ENCODE results near the gene CYBB.

CYBB gene

GRCh38 chrX:37830371-37830770, 50.5 kb downstream of the CYBB start:
- TF ChIP-seq, protein P1, sequence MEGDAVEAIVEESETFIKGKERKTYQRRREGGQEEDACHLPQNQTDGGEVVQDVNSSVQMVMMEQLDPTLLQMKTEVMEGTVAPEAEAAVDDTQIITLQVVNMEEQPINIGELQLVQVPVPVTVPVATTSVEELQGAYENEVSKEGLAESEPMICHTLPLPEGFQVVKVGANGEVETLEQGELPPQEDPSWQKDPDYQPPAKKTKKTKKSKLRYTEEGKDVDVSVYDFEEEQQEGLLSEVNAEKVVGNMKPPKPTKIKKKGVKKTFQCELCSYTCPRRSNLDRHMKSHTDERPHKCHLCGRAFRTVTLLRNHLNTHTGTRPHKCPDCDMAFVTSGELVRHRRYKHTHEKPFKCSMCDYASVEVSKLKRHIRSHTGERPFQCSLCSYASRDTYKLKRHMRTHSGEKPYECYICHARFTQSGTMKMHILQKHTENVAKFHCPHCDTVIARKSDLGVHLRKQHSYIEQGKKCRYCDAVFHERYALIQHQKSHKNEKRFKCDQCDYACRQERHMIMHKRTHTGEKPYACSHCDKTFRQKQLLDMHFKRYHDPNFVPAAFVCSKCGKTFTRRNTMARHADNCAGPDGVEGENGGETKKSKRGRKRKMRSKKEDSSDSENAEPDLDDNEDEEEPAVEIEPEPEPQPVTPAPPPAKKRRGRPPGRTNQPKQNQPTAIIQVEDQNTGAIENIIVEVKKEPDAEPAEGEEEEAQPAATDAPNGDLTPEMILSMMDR (IDR thresholded peaks at IDR 0.05; ENCODE audit: low read depth, low read length, poor library complexity, severe bottlenecking) = no peak
- no peak for TF ChIP-seq EZH2phosphoT487 (IDR thresholded peaks at IDR 0.05; ENCODE audit: borderline replicate concordance, low read length)
- no peaks in the 10 kb centered on the region for H3K9me3 ChIP-seq (ENCODE audit: control insufficient read depth, insufficient read depth, low read length)

GRCh38 chrX:37834937-37835336, 55.1 kb downstream of the CYBB start:
- H3K9me3 ChIP-seq (ENCODE audit: control insufficient read depth, insufficient read depth, low read length) = no peaks in the 10 kb centered on the region
- H3K36me3 ChIP-seq (ENCODE audit: control insufficient read depth, low read length) = no peaks in the 10 kb centered on the region
- H3K27ac ChIP-seq (ENCODE audit: low read depth, low read length) = no peak overlapping the region
- no peaks in the 10 kb centered on the region for H3K79me2 ChIP-seq (ENCODE audit: control insufficient read depth, low read length)
- H3K4me1 ChIP-seq (ENCODE audit: control insufficient read depth, low read length) = peaks cover 1% of the 10 kb centered on the region; the same call in 1 of the 2 replicates
- no peaks in the 10 kb centered on the region for H3K27me3 ChIP-seq (ENCODE audit: control insufficient read depth, low read length)
- H3K9me2 ChIP-seq (replicated peaks; ENCODE audit: control insufficient read depth, low read length) = no peaks in the 10 kb centered on the region
- TF ChIP-seq, protein P1 (IDR thresholded peaks at IDR 0.05; ENCODE audit: low read depth, low read length, poor library complexity, severe bottlenecking) = no peak
- TF ChIP-seq EZH2phosphoT487 (IDR thresholded peaks at IDR 0.05; ENCODE audit: borderline replicate concordance, low read length) = no peak
- H3K4me3 ChIP-seq (ENCODE audit: low read length) = no peak overlapping the region
- H3K4me2 ChIP-seq (ENCODE audit: low read length) = no peak overlapping the region
- no peaks in the 10 kb centered on the region for H3F3A ChIP-seq (ENCODE audit: control insufficient read depth, insufficient read depth)
- no peaks in the 10 kb centered on the region for H4K20me1 ChIP-seq (ENCODE audit: control insufficient read depth, insufficient read depth, low read depth, low read length)

More at GRCh38 chrX:37830371-37830770, 50.5 kb downstream of the CYBB start:
- Histone ChIP-seq H3F3A (ENCODE audit: control insufficient read depth, insufficient read depth) (no peaks in the 10 kb centered on the region), H3K27me3 (ENCODE audit: control insufficient read depth, low read length) (no peaks in the 10 kb centered on the region), H3K4me1 (ENCODE audit: control insufficient read depth, low read length) (peaks cover 9% of the 10 kb centered on the region), H3K4me2 (ENCODE audit: low read length) (no peak overlapping the region), H3K79me2 (ENCODE audit: control insufficient read depth, low read length) (no peaks in the 10 kb centered on the region), H3K4me3 (ENCODE audit: low read length) (no peak overlapping the region), H4K20me1 (ENCODE audit: control insufficient read depth, insufficient read depth, low read depth, low read length) (no peaks in the 10 kb centered on the region), H3K27ac (ENCODE audit: low read depth, low read length) (no peak overlapping the region), H3K9me2 (replicated peaks; ENCODE audit: control insufficient read depth, low read length) (no peaks in the 10 kb centered on the region), H3K36me3 (ENCODE audit: control insufficient read depth, low read length) (no peaks in the 10 kb centered on the region)

DNA sequence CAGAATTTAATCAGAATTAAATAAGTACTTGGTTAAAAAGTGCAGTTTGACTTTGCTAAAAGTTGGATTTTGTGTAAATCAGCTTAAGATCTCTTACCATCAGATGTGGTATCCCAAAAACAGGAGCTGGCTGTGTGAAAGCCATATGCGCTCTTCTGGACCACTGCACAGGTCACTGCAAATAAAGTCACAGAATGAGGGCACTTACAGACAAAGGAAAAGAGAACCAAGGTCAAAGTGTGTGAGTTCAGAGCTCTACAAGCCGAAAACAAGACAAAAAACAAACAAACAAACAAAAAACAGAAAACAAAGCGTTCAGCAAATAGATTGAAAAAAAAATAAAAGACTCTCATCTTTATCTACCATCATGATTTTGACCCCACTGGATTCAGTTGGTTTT, 61.1 kb downstream of the CYBB start:
- no peaks in the 10 kb centered on the region for H3K4me1 ChIP-seq (ENCODE audit: control insufficient read depth, low read length)

More for the DNA sequence above, 61.1 kb downstream of the CYBB start:
- TF ChIP-seq EZH2phosphoT487 (IDR thresholded peaks at IDR 0.05; ENCODE audit: borderline replicate concordance, low read length) = no peak
- TF ChIP-seq, protein P1 (IDR thresholded peaks at IDR 0.05; ENCODE audit: low read depth, low read length, poor library complexity, severe bottlenecking) = no peak
- Histone ChIP-seq H4K20me1 (ENCODE audit: control insufficient read depth, insufficient read depth, low read depth, low read length) (no peaks in the 10 kb centered on the region), H3K9me2 (replicated peaks; ENCODE audit: control insufficient read depth, low read length) (no peaks in the 10 kb centered on the region), H3K36me3 (ENCODE audit: control insufficient read depth, low read length) (no peaks in the 10 kb centered on the region), H3K27me3 (ENCODE audit: control insufficient read depth, low read length) (no peaks in the 10 kb centered on the region), H3K9me3 (ENCODE audit: control insufficient read depth, insufficient read depth, low read length) (no peaks in the 10 kb centered on the region), H3K27ac (ENCODE audit: low read depth, low read length) (no peak overlapping the region), H3K4me2 (ENCODE audit: low read length) (no peak overlapping the region), H3F3A (ENCODE audit: control insufficient read depth, insufficient read depth) (no peaks in the 10 kb centered on the region), H3K4me3 (ENCODE audit: low read length) (no peak overlapping the region), H3K79me2 (ENCODE audit: control insufficient read depth, low read length) (no peaks in the 10 kb centered on the region)

Data from DOHH2 (cell line).